IMR-90 (cell line): ENCODE results near the gene TNS1. TPM values are rescaled to one million over a fixed set of nuclear protein-coding genes. Genes with fewer than 3 reads are reported as not detected.

Experiments used
- ATAC-seq: fragments of 200-7000 bp; cut with Tn5 transposase; 2 replicates; pipeline ENCODE4 v1.9.1; 2020; ENCODE audit warnings: low read depth, mild to moderate bottlenecking, moderate library complexity
- BruUV-seq: library from RNA; stranded (reverse); fragments of 400-500 nt; replicated peaks from 2 replicates; lab custom pipeline; 2021; lab: Mats Ljungman, UMichigan
- CTCF ChIA-PET: fragments of 300-600 bp; formaldehyde crosslinking; extraction: SDS; loops from one replicate; lab custom pipeline; 2021; ENCODE audit warnings: antibody characterized with exemption; lab: Yijun Ruan, JAX
- POLR2A ChIA-PET: fragments of 300-600 bp; sonication (Branson Sonifier 250); formaldehyde crosslinking; loops from one replicate; lab custom pipeline; 2022; ENCODE audit warnings: antibody characterized with exemption; ENCODE audit not compliant: unreplicated experiment; lab: Charles Lee
- DNase-seq: peaks from one replicate; pipeline ENCODE4 v3.0.0; 2013
- H2AFZ ChIP-seq: replicated peaks from 2 replicates; pipeline ENCODE3; 2013; ENCODE audit warnings: low read length, mild to moderate bottlenecking; ENCODE audit not compliant: poor library complexity
- H2AK5ac ChIP-seq: 2 replicates; pipeline ENCODE4 v1.6.1; 2013; ENCODE audit warnings: low read depth, low read length, inconsistent platforms
- H2AK9ac ChIP-seq: replicated peaks from 2 replicates; pipeline ENCODE3; 2013; ENCODE audit warnings: mild to moderate bottlenecking, low read depth, low read length, moderate library complexity; ENCODE audit not compliant: poor library complexity
- H2BK120ac ChIP-seq: 2 replicates; pipeline ENCODE4 v1.6.1; 2013; ENCODE audit warnings: low read depth, low read length, inconsistent platforms
- H2BK15ac ChIP-seq: 3 replicates; pipeline ENCODE4 v1.6.1; 2013; ENCODE audit warnings: low read depth, low read length, inconsistent platforms
- H2BK20ac ChIP-seq: 2 replicates; pipeline ENCODE4 v1.6.1; 2013; ENCODE audit warnings: low read depth, mild to moderate bottlenecking, inconsistent platforms, low read length, moderate library complexity
- H2BK5ac ChIP-seq: 2 replicates; pipeline ENCODE4 v1.6.1; 2013; ENCODE audit warnings: mild to moderate bottlenecking, low read depth, low read length, inconsistent platforms; ENCODE audit not compliant: poor library complexity, severe bottlenecking
- H3K14ac ChIP-seq: replicated peaks from 2 replicates; pipeline ENCODE4 v1.6.1; 2013; ENCODE audit warnings: low read depth, low read length, inconsistent platforms
- H3K18ac ChIP-seq: 2 replicates; pipeline ENCODE4 v1.6.1; 2013; ENCODE audit warnings: low read depth, low read length, control low read depth
- H3K23ac ChIP-seq: 2 replicates; pipeline ENCODE4 v1.6.1; 2013; ENCODE audit warnings: low read depth, low read length, inconsistent platforms
- H3K27ac ChIP-seq: 2 replicates; pipeline ENCODE4 v1.5.1; 2013; ENCODE audit warnings: mild to moderate bottlenecking, control low read depth, low read length; ENCODE audit not compliant: insufficient read depth
- H3K27me3 ChIP-seq: 2 replicates; pipeline ENCODE4 v1.6.1; 2013; ENCODE audit warnings: low read length; ENCODE audit not compliant: control insufficient read depth, insufficient read depth
- H3K36me3 ChIP-seq: 2 replicates; pipeline ENCODE4 v1.6.1; 2013; ENCODE audit warnings: low read length, mixed read lengths; ENCODE audit not compliant: control insufficient read depth, insufficient read depth
- H3K4ac ChIP-seq: 2 replicates; pipeline ENCODE4 v1.6.1; 2013; ENCODE audit warnings: low read depth, low read length, inconsistent platforms
- H3K4me1 ChIP-seq: 2 replicates; pipeline ENCODE4 v1.6.1; 2013; ENCODE audit warnings: low read length, mixed read lengths; ENCODE audit not compliant: control insufficient read depth, insufficient read depth
- H3K4me2 ChIP-seq: 2 replicates; pipeline ENCODE4 v1.6.1; 2013; ENCODE audit warnings: low read depth, mild to moderate bottlenecking, control low read depth, low read length, moderate library complexity
- H3K4me3 ChIP-seq: 2 replicates; pipeline ENCODE4 v1.5.1; 2013; ENCODE audit warnings: low read depth, mild to moderate bottlenecking, control low read depth, low read length, moderate library complexity; ENCODE audit not compliant: insufficient read depth
- H3K56ac ChIP-seq: 2 replicates; pipeline ENCODE4 v1.6.1; 2013; ENCODE audit warnings: low read length, inconsistent platforms; ENCODE audit not compliant: insufficient read depth; ENCODE audit errors: extremely low read depth
- H3K79me1 ChIP-seq, 2 experiments: 2 replicates each; pipeline ENCODE4 v1.6.1; 2013; ENCODE audit warnings: low read length in 2 of 2, inconsistent platforms in 1 of 2, low read depth in 1 of 2
- H3K9ac ChIP-seq: 2 replicates; pipeline ENCODE4 v1.6.1; 2013; ENCODE audit warnings: low read depth, low read length, control low read depth
- H3K9me1 ChIP-seq: 2 replicates; pipeline ENCODE4 v1.6.1; 2013; ENCODE audit warnings: low read length, inconsistent platforms; ENCODE audit not compliant: insufficient read depth
- H3K9me3 ChIP-seq: 2 replicates; pipeline ENCODE4 v1.6.1; 2013; ENCODE audit warnings: low read length; ENCODE audit not compliant: control insufficient read depth, insufficient read depth
- H4K20me1 ChIP-seq: 2 replicates; pipeline ENCODE4 v1.6.1; 2013; ENCODE audit warnings: low read length, inconsistent platforms; ENCODE audit not compliant: insufficient read depth
- H4K5ac ChIP-seq: 2 replicates; pipeline ENCODE4 v1.6.1; 2013; ENCODE audit warnings: mild to moderate bottlenecking, low read depth, low read length, control low read depth
- H4K8ac ChIP-seq, 2 experiments: 2 replicates each; pipeline ENCODE4 v1.6.1; 2013; ENCODE audit warnings: low read depth in 2 of 2, low read length in 2 of 2, control low read depth in 1 of 2, inconsistent platforms in 1 of 2
- H4K91ac ChIP-seq: 2 replicates; pipeline ENCODE4 v1.6.1; 2013; ENCODE audit warnings: low read depth, low read length, inconsistent platforms; ENCODE audit not compliant: insufficient read depth
- CHD1 ChIP-seq: IDR thresholded peaks from 2 replicates; pipeline ENCODE4 v1.6.1; 2012; ENCODE audit warnings: low read depth, low read length, improper control_type of control experiment
- WGBS, 2 experiments: methylation state at CpG; one replicate each; pipeline versions ENCODE4 v1.1.5 to v1.1.7; 2013; ENCODE audit warnings: missing lambda C conversion rate in 2 of 2; ENCODE audit not compliant: insufficient read length in 1 of 2; ENCODE audit errors: extremely low coverage in 2 of 2; 5-methylcytosine and 5-hydroxymethylcytosine counted together
- dilution Hi-C: fragments of 300-500 bp; cut with HindIII; formaldehyde crosslinking; loops from one replicate; pipeline ENCODE4 v1.14.3; 2018; ENCODE audit warnings: low sequenced_read_pairs; ENCODE audit not compliant: unreplicated experiment
- in situ Hi-C: fragments of 300-500 bp; cut with MboI; formaldehyde crosslinking; loops from 3 replicates; pipeline ENCODE4 v1.14.3; 2019; ENCODE audit warnings: low sequenced_read_pairs, inconsistent platforms, mixed read lengths
- intact Hi-C: fragments of 100-400 bp; cut with micrococcal nuclease; formaldehyde crosslinking; loops from 2 replicates; pipeline ENCODE4 v1.10.0; 2022
- polyA plus RNA-seq, 3 experiments: library from polyadenylated mRNA; depleted of rRNA; stranded (reverse); fragments of >200 nt; gene quantifications; 2 replicates each; pipeline ENCODE4 v1.2.3, GENCODE V29; 2012; ENCODE audit warnings: low replicate concordance in 1 of 3
- total RNA-seq: library from RNA; depleted of rRNA; stranded (reverse); fragments of >200 nt; gene quantifications from 2 replicates; pipeline ENCODE4 v1.2.3, GENCODE V29; 2012

TNS1 gene
- total and polyA plus RNA-seq, 2 of the 4 experiments (the other 2 are of a cell fraction): 41.1 to 45.2 TPM

GRCh38 chr2:217844696-217845095, 158.1 kb downstream of the TNS1 start:
- whole genome bisulfite sequencing, 2 experiments: no CpG with 5 or more reads among the region's 1 CpG
- Histone ChIP-seq H3K27ac (no peak overlapping the region), H3K4me1 (peaks cover 5% of the 10 kb centered on the region), H4K5ac (no peak overlapping the region), H3K56ac (no peak overlapping the region), H2BK120ac (no peak overlapping the region), H3K36me3 (peaks cover 61% of the 10 kb centered on the region), H2BK5ac (no peak overlapping the region), H3K4ac (no peak overlapping the region), H3K4me2 (no peak overlapping the region), H2AFZ (no peak overlapping the region), H3K9me3 (peaks cover 6% of the 10 kb centered on the region), H2AK5ac (no peak overlapping the region), H3K23ac (no peak overlapping the region), H4K8ac (no peak overlapping the region), H2BK20ac (no peak overlapping the region), H3K9ac (no peak overlapping the region), H3K14ac (no peak overlapping the region), H3K4me3 (no peak overlapping the region), H4K91ac (no peak overlapping the region), H3K9me1 (peaks cover 16% of the 10 kb centered on the region), H3K79me1 (peaks cover 37 to 65% of the 10 kb centered on the region in 2 experiments), H3K18ac (no peak overlapping the region), H3K27me3 (no peaks in the 10 kb centered on the region), H4K20me1 (peaks cover 63% of the 10 kb centered on the region), H2BK15ac (no peak overlapping the region), H2AK9ac (no peak overlapping the region)
- ChIA-PET POLR2A (no interaction called here), CTCF (no interaction called here)
- no peak for ATAC-seq
- in situ Hi-C loops: no loop called here
- dilution Hi-C loops: no loop called here
- intact Hi-C loops: no loop called here
- no peak for DNase-seq
- TF ChIP-seq CHD1: no peak
- BruUV-seq: no TSS peak
